ENCODE data around the gene C3orf49. TPM values are rescaled to one million over a fixed set of nuclear protein-coding genes. Genes with fewer than 3 reads are reported as not detected.

C3orf49 gene
- total and polyA plus RNA-seq, 9 donors, result 0.10 to 0.71 (median 0.30) TPM; not detected in 2

DNA sequence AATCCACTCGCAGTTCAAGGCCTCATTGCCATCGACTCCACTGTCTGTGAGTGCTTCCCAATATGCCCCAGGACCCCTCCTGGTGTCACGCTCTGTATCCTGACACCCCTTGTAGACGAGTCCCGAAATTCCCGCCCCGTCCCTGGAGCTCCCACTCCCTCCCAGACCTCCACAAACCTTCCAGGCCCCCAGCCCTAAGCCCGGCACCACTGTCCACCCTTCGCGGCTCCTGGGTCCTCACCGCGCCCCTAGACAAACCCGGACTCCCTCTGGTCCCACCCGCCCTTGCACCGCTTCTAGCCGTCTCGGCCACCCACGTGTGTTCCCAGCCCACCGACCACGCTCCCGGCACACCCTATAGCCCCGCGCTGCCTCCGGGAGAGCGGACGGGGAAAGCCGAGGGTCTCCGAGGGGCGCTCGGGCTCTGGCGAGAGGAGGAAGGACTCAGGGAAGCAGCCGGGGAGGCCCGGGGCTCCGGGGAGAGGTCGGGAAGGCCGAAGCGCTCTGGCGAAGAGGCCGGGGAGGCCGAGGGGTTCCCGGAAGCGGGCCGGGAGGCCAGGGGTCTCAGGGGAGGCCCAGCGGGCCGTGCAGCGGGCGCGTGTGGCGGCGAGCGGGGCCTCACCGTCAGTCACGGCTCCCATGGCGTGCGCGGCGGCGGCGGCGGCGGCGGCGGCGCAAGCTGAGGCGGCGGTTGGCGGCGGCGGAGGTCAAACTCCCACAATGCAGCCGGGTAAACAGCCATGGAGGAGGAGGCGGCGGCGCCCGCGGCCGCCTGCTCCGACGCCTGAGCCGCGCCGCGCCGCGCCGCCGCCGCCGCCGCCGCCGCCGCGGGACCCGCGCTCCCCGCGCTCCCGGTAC is 44.3 kb downstream of the C3orf49 start, which contains the start of the genes ATXN7 and THOC7:
ATXN7 (plus strand) TSS at position 718 of the 858 bp plus-strand sequence. CDS start 48,732 bp downstream, outside the sequence.
THOC7 (minus strand) TSS at position 656 of the 858 bp plus-strand sequence; CDS start at position 641, 15 bp downstream.
- Histone ChIP-seq H3K36me3 (ENCODE audit: control insufficient read depth, insufficient read depth, low read length) (peaks cover 3% of the 10 kb centered on the region), H3K27me3 (ENCODE audit: control insufficient read depth, insufficient read depth, low read length) (no peaks in the 10 kb centered on the region), H3K4me3 (ENCODE audit: low read length) (peak within 1 kb of the TSS; percentile 88), H3K9me3 (replicated peaks; ENCODE audit: control insufficient read depth, low read depth, low read length) (no peaks in the 10 kb centered on the region), H3K27ac (ENCODE audit: low read length) (peak within 1 kb of the TSS; percentile 87), H3K4me1 (ENCODE audit: control insufficient read depth, insufficient read depth, low read length) (peaks cover 10% of the 10 kb centered on the region)
- under 1% methylated on average over 91 of the region's 98 CpGs for WGBS (ENCODE audit: insufficient coverage)
- DNase-seq, result peak; percentile 83

DNA sequence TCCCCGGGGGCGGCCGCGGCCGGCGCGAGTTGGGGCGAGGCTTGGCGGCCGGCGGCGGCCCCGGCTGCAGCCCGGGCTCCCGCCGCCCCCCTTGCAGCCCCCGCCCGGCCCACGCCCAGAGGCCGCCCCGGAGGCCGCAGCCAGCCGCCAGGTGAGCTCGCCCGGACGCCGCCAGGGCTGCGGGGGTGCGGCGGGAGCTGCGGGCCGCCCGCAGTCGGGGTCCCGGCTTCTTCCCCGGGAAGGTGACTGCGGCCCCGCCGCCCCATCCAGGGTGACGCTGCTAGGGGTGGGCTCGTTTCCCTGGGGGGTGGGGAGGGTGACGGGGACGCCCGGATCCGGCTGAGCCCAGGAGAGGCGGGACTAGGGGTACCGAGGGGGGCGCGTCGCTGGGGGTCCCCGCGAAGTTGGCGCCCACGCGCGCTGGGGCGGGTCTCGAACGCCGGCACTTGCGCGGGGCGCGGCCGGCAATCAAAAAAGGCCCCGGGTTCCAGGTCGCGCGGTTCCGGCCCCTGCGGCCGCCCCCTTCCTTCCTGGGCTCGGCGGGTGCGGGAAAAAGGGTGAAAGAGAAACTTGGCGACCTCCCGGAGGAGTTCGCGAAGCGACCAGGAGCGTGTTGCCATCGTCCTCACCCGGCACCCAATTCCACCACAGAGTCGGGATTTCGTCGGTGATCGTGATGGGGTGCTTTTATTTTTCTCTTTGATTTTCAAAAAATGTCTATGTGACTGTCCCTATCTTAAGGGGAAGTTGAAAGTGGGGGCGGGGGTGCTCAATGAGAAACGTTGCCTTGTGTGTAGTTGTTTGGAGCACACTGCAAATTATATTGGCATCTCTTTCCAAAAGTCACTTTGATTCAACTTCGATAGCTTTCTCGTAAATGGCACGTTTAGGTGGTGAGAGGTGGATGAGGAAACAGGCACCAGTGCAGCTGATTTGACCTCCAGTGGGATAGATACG is 45.2 kb downstream of the C3orf49 start:
- H3K9me3 ChIP-seq (replicated peaks; ENCODE audit: control insufficient read depth, low read depth, low read length), result no peaks in the 10 kb centered on the region
- H3K4me3 ChIP-seq (ENCODE audit: low read length), result peak overlapping the region; percentile 67
- H3K27me3 ChIP-seq (ENCODE audit: control insufficient read depth, insufficient read depth, low read length), result no peaks in the 10 kb centered on the region
- WGBS (ENCODE audit: insufficient coverage), result under 1% methylated on average over 69 of the region's 93 CpGs
- DNase-seq, result peak; percentile 53
- peaks cover 10% of the 10 kb centered on the region for H3K4me1 ChIP-seq (ENCODE audit: control insufficient read depth, insufficient read depth, low read length)
- H3K27ac ChIP-seq (ENCODE audit: low read length), result peak overlapping the region; percentile 71
- peaks cover 3% of the 10 kb centered on the region for H3K36me3 ChIP-seq (ENCODE audit: control insufficient read depth, insufficient read depth, low read length)

DNA sequence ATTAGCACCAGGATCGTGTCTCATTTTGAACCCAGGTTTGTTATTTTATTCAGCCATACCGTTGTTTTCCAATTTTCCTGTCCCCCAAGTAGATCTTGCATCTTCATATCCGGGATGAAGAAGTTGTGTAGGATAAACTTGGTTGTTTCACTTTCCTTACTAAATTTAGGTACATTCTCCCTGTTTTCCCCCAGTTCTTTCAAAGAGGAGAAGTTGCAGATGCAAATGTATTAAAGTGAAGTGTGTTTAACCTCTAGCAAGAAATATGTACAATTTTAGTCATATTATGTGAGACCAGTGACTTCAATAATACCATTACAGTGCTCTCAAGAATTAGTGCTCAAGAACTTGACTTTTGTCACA is 45.8 kb downstream of the C3orf49 start:
- H3K4me3 ChIP-seq (ENCODE audit: low read length), result peak overlapping the region; percentile 67
- H3K27ac ChIP-seq (ENCODE audit: low read length), result peak overlapping the region; percentile 71
- H3K4me1 ChIP-seq (ENCODE audit: control insufficient read depth, insufficient read depth, low read length), result peaks cover 10% of the 10 kb centered on the region
- WGBS (ENCODE audit: insufficient coverage), result no CpG with 5 or more reads among the region's 3 CpGs
- no peaks in the 10 kb centered on the region for H3K27me3 ChIP-seq (ENCODE audit: control insufficient read depth, insufficient read depth, low read length)
- no peak for DNase-seq
- peaks cover 3% of the 10 kb centered on the region for H3K36me3 ChIP-seq (ENCODE audit: control insufficient read depth, insufficient read depth, low read length)
- no peaks in the 10 kb centered on the region for H3K9me3 ChIP-seq (replicated peaks; ENCODE audit: control insufficient read depth, low read depth, low read length)

DNA sequence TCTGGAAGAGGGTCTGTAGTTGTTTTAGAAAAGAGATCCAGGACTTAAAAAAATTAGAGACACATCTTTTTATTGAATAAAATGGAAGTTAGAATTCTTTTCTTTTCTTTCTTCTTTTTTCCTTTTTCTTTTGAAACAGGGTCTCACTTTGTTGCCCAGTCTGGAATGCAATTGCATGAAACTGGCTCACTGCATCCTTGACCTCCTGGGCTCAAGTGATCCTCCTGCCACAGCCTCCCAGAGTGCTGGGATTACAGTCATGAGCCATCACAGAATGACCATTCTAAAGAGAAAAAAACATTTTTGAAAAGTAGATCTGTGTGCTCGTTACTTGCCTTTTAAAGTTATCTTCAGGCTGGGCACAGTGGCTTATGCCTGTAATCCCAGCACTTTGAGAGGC is 48.1 kb downstream of the C3orf49 start:
- H3K27me3 ChIP-seq (ENCODE audit: control insufficient read depth, insufficient read depth, low read length), result no peaks in the 10 kb centered on the region
- H3K36me3 ChIP-seq (ENCODE audit: control insufficient read depth, insufficient read depth, low read length), result peaks cover 3% of the 10 kb centered on the region
- no peaks in the 10 kb centered on the region for H3K9me3 ChIP-seq (replicated peaks; ENCODE audit: control insufficient read depth, low read depth, low read length)
- H3K4me3 ChIP-seq (ENCODE audit: low read length), result no peak overlapping the region
- DNase-seq, result no peak
- peaks cover 8% of the 10 kb centered on the region for H3K4me1 ChIP-seq (ENCODE audit: control insufficient read depth, insufficient read depth, low read length)
- 100% methylated on average over 1 of the region's 1 CpG for WGBS (ENCODE audit: insufficient coverage)
- no peak overlapping the region for H3K27ac ChIP-seq (ENCODE audit: low read length)

DNA sequence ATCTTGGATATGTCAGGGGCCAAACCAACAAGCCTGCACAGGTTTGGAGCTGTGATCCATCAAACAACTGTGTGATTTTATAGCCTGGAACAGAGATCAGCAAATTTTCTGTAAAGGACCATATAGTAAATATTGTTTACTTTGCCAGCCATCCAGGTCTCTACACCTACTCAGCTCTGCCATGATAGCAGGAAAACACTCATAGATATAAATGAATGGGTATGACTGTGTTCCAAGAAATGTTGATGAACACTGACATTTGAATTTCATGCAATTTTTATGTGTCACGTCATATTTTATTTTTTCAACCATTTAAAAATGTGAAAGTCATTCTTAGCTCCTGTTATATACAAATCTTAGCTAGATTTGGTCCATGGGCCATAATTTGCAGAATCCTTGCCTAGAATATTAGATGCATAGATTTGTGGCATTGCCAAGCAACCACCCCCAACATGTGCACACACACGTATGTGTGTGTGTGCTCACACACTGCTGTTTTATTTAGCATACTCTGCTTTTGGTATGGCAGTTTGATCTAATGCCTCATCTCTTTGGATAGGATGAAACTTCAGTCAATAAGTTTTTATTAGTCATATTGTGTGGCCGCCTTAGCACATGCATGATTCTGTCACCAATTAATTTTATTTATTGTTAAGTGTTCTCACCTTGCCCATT is 51.0 kb downstream of the C3orf49 start:
- H3K4me3 ChIP-seq (ENCODE audit: low read length), result no peak overlapping the region
- H3K27ac ChIP-seq (ENCODE audit: low read length), result no peak overlapping the region
- H3K9me3 ChIP-seq (replicated peaks; ENCODE audit: control insufficient read depth, low read depth, low read length), result no peaks in the 10 kb centered on the region
- no peak for DNase-seq
- H3K36me3 ChIP-seq (ENCODE audit: control insufficient read depth, insufficient read depth, low read length), result peaks cover 5% of the 10 kb centered on the region
- H3K4me1 ChIP-seq (ENCODE audit: control insufficient read depth, insufficient read depth, low read length), result no peaks in the 10 kb centered on the region
- no peaks in the 10 kb centered on the region for H3K27me3 ChIP-seq (ENCODE audit: control insufficient read depth, insufficient read depth, low read length)
- WGBS (ENCODE audit: insufficient coverage), result no CpG with 5 or more reads among the region's 3 CpGs

DNA sequence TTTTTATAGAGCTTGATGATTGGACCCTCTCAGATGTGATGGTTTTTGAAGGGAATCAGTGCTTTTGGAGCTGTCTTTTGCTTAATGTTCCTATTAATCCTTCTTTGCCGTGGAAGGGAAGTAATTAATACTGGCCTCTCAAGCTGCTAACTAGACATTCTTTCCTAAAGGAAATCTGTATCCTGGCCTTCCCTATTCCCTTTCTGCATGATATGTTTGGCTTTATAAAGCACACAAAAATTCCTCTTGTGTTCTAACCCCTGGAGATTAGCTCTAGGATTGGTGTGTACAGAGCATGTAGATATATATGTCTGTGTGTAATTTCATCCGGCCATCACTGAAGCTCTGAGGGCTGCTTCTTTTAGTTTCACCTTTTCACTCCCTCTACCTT is 51.5 kb downstream of the C3orf49 start:
- Histone ChIP-seq H3K9me3 (replicated peaks; ENCODE audit: control insufficient read depth, low read depth, low read length) (no peaks in the 10 kb centered on the region), H3K27me3 (ENCODE audit: control insufficient read depth, insufficient read depth, low read length) (no peaks in the 10 kb centered on the region), H3K27ac (ENCODE audit: low read length) (no peak overlapping the region), H3K4me3 (ENCODE audit: low read length) (no peak overlapping the region), H3K36me3 (ENCODE audit: control insufficient read depth, insufficient read depth, low read length) (peaks cover 5% of the 10 kb centered on the region), H3K4me1 (ENCODE audit: control insufficient read depth, insufficient read depth, low read length) (no peaks in the 10 kb centered on the region)
- no CpG with 5 or more reads among the region's 2 CpGs for WGBS (ENCODE audit: insufficient coverage)
- DNase-seq, result no peak

DNA sequence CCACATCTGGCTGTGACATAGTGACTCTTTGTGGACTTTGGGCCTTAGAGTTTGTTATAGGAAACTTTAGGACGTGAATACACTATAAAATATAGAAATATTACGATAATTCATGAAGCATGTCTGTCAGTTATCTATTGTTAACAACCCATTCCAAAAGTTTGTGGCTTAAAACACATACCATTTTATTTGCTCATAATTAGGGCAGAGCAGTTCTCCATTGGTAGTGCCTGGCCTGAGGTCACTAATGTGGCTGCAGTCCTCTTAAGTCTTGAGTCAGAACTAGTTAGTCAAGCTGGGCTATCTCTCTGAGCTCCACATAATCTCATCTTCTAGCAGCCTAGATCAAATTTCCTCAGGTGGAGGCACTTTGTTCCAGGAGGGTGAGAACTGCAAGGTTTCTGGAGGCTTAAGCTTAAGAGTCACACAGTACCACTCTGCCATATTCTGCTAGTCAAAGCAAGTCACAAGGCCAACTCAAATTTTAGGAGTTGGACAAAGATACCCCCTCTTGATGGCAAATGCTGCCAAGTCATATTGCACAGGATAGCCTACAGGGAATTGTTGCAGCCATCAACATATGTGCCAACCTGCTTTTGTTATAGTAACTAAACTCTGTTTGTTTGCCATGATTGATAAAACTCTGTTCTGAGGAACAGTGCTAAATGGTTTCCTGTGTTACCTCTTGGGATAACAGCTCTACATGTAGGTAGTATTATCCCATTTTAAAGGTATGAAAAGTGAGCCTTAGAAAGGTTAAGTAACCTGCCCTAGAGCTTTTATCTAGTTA is 53.2 kb downstream of the C3orf49 start:
- H3K4me1 ChIP-seq (ENCODE audit: control insufficient read depth, insufficient read depth, low read length), result no peaks in the 10 kb centered on the region
- no peak overlapping the region for H3K4me3 ChIP-seq (ENCODE audit: low read length)
- H3K27me3 ChIP-seq (ENCODE audit: control insufficient read depth, insufficient read depth, low read length), result no peaks in the 10 kb centered on the region
- peaks cover 2% of the 10 kb centered on the region for H3K36me3 ChIP-seq (ENCODE audit: control insufficient read depth, insufficient read depth, low read length)
- H3K9me3 ChIP-seq (replicated peaks; ENCODE audit: control insufficient read depth, low read depth, low read length), result no peaks in the 10 kb centered on the region
- no peak for DNase-seq
- no CpG with 5 or more reads among the region's 2 CpGs for WGBS (ENCODE audit: insufficient coverage)
- no peak overlapping the region for H3K27ac ChIP-seq (ENCODE audit: low read length)

DNA sequence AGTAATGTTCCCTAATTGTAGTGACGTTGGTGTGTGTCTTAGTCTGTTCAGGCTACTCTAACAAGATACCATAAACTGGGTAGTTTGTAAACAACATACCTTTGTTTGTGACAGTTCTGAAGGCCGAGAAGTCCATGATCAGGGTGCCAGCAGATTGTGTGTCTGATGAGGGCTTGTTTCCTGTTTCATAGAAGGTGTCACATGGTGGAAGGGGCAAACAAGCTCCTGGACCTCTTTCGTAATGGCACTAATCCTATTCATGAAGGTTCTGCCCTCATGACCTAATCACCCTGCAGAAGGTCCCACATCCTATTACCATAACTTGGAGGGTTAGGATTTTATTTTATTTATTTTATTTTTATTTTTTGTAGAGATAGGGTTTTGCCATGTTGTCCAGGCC is 55.7 kb downstream of the C3orf49 start:
- Histone ChIP-seq H3K27me3 (ENCODE audit: control insufficient read depth, insufficient read depth, low read length) (no peaks in the 10 kb centered on the region), H3K27ac (ENCODE audit: low read length) (no peak overlapping the region), H3K4me1 (ENCODE audit: control insufficient read depth, insufficient read depth, low read length) (no peaks in the 10 kb centered on the region), H3K4me3 (ENCODE audit: low read length) (no peak overlapping the region), H3K9me3 (replicated peaks; ENCODE audit: control insufficient read depth, low read depth, low read length) (no peaks in the 10 kb centered on the region), H3K36me3 (ENCODE audit: control insufficient read depth, insufficient read depth, low read length) (peaks cover 2% of the 10 kb centered on the region)
- no peak for DNase-seq
- WGBS (ENCODE audit: insufficient coverage), result 60% methylated on average over 1 of the region's 3 CpGs

DNA sequence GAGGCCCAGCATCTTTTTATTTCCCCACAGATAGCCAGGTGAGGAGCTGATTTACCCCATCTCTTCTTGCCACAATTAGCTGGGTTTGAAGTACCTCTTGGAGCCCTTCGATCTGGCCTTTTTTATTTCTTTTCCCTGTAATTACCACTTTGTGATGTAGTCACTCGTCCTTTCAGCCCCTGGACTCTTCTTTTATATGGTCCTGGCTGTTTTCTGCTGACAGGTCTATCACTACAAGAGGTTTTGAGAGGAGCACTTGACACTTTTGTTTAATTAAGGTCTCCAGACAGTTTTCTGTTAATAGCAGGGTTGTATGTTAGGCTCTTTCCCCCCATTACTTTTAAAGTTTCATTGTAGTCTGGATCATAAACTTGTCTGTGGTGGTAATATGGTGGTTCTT is 56.4 kb downstream of the C3orf49 start:
- WGBS (ENCODE audit: insufficient coverage), result no CpG with 5 or more reads among the region's 2 CpGs
- Histone ChIP-seq H3K4me1 (ENCODE audit: control insufficient read depth, insufficient read depth, low read length) (no peaks in the 10 kb centered on the region), H3K36me3 (ENCODE audit: control insufficient read depth, insufficient read depth, low read length) (peaks cover 2% of the 10 kb centered on the region), H3K27me3 (ENCODE audit: control insufficient read depth, insufficient read depth, low read length) (no peaks in the 10 kb centered on the region), H3K9me3 (replicated peaks; ENCODE audit: control insufficient read depth, low read depth, low read length) (no peaks in the 10 kb centered on the region), H3K27ac (ENCODE audit: low read length) (no peak overlapping the region), H3K4me3 (ENCODE audit: low read length) (no peak overlapping the region)
- no peak for DNase-seq

Measured in muscle of leg (tissue), 11 donors.